ENCODE measurements around the gene ZNF48.

The ZNF48 gene

GRCh38 chr16:30358577-30358936 lies 36.7 kb upstream of the ZNF48 start:
- no peak for TF ChIP-seq SIN3A (IDR thresholded peaks at IDR 0.05; ENCODE audit: borderline replicate concordance, insufficient read depth, low read length)

DNA sequence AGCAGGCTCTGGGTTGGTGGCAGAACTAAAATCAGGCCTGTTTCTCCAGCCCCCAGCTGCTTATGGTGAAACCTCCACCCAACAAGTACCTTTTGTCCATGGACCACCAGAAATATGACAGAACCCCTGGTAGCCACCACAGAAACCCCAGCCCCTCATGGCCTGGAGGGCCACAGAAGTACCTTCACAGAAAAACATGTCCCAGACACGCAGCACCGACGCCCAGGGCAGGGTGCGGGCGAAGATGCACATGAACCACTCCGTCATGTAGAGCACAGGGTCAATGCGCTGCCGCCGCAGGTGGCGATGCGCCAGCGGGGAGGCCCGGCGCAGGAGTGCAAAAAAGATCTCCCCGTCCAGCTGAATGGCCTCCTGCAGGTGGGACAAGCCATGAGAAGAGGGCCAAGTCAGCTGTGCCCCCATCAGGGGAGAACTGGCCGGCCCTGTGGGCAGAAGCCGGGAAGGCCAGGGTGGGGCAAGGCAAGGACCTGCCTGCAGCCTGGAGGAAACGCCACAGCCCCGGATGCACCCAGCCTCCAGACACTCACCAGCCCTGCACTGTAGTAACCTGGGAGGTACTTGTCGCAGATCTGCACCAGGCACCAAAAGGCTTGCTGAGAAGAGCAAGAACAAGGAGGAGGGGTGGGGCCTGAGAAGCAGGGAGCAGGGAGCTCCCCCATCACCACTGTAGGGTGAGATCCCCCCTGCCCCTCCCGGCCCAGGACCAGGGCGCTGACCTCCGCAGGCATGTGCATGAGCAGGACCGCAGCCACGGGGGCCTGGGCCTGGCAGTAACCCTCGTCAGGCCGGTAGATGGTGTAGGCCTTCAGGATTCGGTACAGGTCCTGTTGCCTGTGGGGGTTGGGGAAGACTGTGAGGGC lies 36.0 kb upstream of the ZNF48 start:
- no peak for TF ChIP-seq TAF1 (IDR thresholded peaks at IDR 0.05; ENCODE audit: borderline replicate concordance, insufficient read depth, low read length)
- TF ChIP-seq SIN3A (IDR thresholded peaks at IDR 0.05; ENCODE audit: borderline replicate concordance, insufficient read depth, low read length) = no peak
- TF ChIP-seq, protein P1, sequence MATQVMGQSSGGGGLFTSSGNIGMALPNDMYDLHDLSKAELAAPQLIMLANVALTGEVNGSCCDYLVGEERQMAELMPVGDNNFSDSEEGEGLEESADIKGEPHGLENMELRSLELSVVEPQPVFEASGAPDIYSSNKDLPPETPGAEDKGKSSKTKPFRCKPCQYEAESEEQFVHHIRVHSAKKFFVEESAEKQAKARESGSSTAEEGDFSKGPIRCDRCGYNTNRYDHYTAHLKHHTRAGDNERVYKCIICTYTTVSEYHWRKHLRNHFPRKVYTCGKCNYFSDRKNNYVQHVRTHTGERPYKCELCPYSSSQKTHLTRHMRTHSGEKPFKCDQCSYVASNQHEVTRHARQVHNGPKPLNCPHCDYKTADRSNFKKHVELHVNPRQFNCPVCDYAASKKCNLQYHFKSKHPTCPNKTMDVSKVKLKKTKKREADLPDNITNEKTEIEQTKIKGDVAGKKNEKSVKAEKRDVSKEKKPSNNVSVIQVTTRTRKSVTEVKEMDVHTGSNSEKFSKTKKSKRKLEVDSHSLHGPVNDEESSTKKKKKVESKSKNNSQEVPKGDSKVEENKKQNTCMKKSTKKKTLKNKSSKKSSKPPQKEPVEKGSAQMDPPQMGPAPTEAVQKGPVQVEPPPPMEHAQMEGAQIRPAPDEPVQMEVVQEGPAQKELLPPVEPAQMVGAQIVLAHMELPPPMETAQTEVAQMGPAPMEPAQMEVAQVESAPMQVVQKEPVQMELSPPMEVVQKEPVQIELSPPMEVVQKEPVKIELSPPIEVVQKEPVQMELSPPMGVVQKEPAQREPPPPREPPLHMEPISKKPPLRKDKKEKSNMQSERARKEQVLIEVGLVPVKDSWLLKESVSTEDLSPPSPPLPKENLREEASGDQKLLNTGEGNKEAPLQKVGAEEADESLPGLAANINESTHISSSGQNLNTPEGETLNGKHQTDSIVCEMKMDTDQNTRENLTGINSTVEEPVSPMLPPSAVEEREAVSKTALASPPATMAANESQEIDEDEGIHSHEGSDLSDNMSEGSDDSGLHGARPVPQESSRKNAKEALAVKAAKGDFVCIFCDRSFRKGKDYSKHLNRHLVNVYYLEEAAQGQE (IDR thresholded peaks at IDR 0.05; ENCODE audit: insufficient read depth in 1 of 2, low read depth in 2 of 2, low read length in 2 of 2) = no peak
- TF ChIP-seq FOXP2 (optimal IDR thresholded peaks at IDR 0.05; ENCODE audit: borderline replicate concordance, extremely low read depth, extremely low read length, insufficient read depth) = no peak
- TF ChIP-seq POLR2AphosphoS5 (IDR thresholded peaks at IDR 0.05; ENCODE audit: low read depth, low read length) = no peak

- TF ChIP-seq FOXP2 (optimal IDR thresholded peaks at IDR 0.05; ENCODE audit: borderline replicate concordance, extremely low read depth, extremely low read length, insufficient read depth) (no peak), SIN3A (IDR thresholded peaks at IDR 0.05; ENCODE audit: borderline replicate concordance, insufficient read depth, low read length) (no peak), TAF1 (IDR thresholded peaks at IDR 0.05; ENCODE audit: borderline replicate concordance, insufficient read depth, low read length) (no peak), POLR2AphosphoS5 (IDR thresholded peaks at IDR 0.05; ENCODE audit: low read depth, low read length) (no peak)
- TF ChIP-seq, protein P1 (IDR thresholded peaks at IDR 0.05; ENCODE audit: insufficient read depth in 1 of 2, low read depth in 2 of 2, low read length in 2 of 2) = no peak
These were observed 35.4 kb upstream of the ZNF48 start for GRCh38 chr16:30359871-30360170.

DNA sequence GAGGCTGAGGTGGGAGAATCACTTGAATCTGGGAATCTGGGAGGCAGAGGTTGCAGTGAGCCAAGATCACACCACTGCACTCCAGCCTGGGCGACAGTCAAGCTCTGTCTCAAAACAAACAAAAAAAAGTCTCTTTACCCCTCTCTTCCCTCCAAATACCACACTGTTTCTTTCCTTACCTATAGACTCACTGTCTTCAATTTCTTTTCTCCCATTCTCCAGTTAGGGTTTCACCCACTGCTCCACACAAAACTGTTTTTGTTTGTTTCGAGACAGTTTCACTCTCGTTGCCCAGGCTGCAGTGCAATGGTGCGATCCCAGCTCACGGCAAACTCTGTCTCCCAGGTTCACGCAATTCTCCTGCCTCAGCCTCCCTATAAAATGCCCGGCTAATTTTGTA lies 34.0 kb upstream of the ZNF48 start:
- TF ChIP-seq SIN3A (IDR thresholded peaks at IDR 0.05; ENCODE audit: borderline replicate concordance, insufficient read depth, low read length) = no peak
- TF ChIP-seq, protein P1 (IDR thresholded peaks at IDR 0.05; ENCODE audit: insufficient read depth in 1 of 2, low read depth in 2 of 2, low read length in 2 of 2) = no peak
- TF ChIP-seq TAF1 (IDR thresholded peaks at IDR 0.05; ENCODE audit: borderline replicate concordance, insufficient read depth, low read length) = no peak
- no peak for TF ChIP-seq POLR2AphosphoS5 (IDR thresholded peaks at IDR 0.05; ENCODE audit: low read depth, low read length)

- no peak for TF ChIP-seq SIN3A (IDR thresholded peaks at IDR 0.05; ENCODE audit: borderline replicate concordance, insufficient read depth, low read length)
- no peak for TF ChIP-seq TAF1 (IDR thresholded peaks at IDR 0.05; ENCODE audit: borderline replicate concordance, insufficient read depth, low read length)
- TF ChIP-seq POLR2AphosphoS5 (IDR thresholded peaks at IDR 0.05; ENCODE audit: low read depth, low read length) = no peak
These were observed 30.0 kb upstream of the ZNF48 start for GRCh38 chr16:30365200-30365599.

DNA sequence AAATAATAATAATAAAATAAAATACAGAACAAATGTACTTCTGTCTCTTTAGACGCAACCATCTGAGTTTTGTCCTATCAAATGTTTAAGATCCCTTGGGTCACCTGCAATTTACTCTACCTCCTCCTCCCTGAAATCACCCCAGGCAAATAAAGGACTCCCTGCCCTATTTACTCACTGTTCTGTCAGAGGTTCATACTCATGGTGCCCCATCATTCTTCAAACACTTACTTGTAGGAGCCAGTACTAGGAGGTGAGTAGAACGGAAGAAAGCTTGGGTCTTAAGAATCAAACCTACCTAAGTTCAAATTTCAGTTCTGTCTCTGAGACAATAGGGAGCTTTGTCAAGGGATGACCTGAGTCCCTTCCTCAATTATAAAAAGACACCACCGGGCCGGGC lies 28.7 kb upstream of the ZNF48 start:
- TF ChIP-seq POLR2AphosphoS5 (IDR thresholded peaks at IDR 0.05; ENCODE audit: low read depth, low read length) (no peak), SIN3A (IDR thresholded peaks at IDR 0.05; ENCODE audit: borderline replicate concordance, insufficient read depth, low read length) (no peak), FOXP2 (optimal IDR thresholded peaks at IDR 0.05; ENCODE audit: borderline replicate concordance, extremely low read depth, extremely low read length, insufficient read depth) (no peak), TAF1 (IDR thresholded peaks at IDR 0.05; ENCODE audit: borderline replicate concordance, insufficient read depth, low read length) (no peak)
- TF ChIP-seq, protein P1 (IDR thresholded peaks at IDR 0.05; ENCODE audit: insufficient read depth in 1 of 2, low read depth in 2 of 2, low read length in 2 of 2) = no peak

All from PFSK-1 (cell line).